Natural killer cell (primary cell): Measurements from ENCODE around the gene OR56B1. TPM values are rescaled to one million over a fixed set of nuclear protein-coding genes. Genes with fewer than 3 reads are reported as not detected.

Experiments
- ATAC-seq, 3 donors: fragments of 150-1000 bp in 2 of 3; fragments of 200-7000 bp in 1 of 3; cut with Tn5 transposase; 1 replicate in 1 of 3; 2 replicates in 2 of 3; pipeline ENCODE4 v1.10.0; 2021; ENCODE audit warnings: mild to moderate bottlenecking in 2 of 3, moderate library complexity in 2 of 3
- DNase-seq, 2 donors: peaks; one replicate each; pipeline versions ENCODE4 v3.0.0 to v3.0.0-alpha.2; 2013 to 2021; ENCODE audit warnings: mixed read lengths in 1 of 2
- H3K27ac ChIP-seq: one replicate; pipeline ENCODE4 v1.5.1; 2013; ENCODE audit warnings: mild to moderate bottlenecking, low read length
- H3K27me3 ChIP-seq: one replicate; pipeline ENCODE4 v1.6.1; 2013; ENCODE audit warnings: low read length; ENCODE audit not compliant: control insufficient read depth, insufficient read depth
- H3K36me3 ChIP-seq: one replicate; pipeline ENCODE4 v1.6.1; 2013; ENCODE audit warnings: low read length; ENCODE audit not compliant: control insufficient read depth, insufficient read depth
- H3K4me1 ChIP-seq: one replicate; pipeline ENCODE4 v1.6.1; 2013; ENCODE audit warnings: low read length; ENCODE audit not compliant: control insufficient read depth, insufficient read depth
- H3K4me3 ChIP-seq: one replicate; pipeline ENCODE4 v1.5.1; 2013; ENCODE audit warnings: low read length
- H3K9me3 ChIP-seq: one replicate; pipeline ENCODE4 v1.6.1; 2013; ENCODE audit warnings: low read length; ENCODE audit not compliant: control insufficient read depth, insufficient read depth
- H3K27ac Mint-ChIP-seq, 2 donors: one replicate each; pipeline ENCODE4 v1.8.0; 2022; ENCODE audit warnings: mild to moderate bottlenecking in 2 of 2, mixed read lengths in 2 of 2, moderate library complexity in 1 of 2
- H3K27me3 Mint-ChIP-seq, 2 donors: one replicate each; pipeline ENCODE4 v1.8.0; 2022; ENCODE audit warnings: low read depth in 2 of 2, mixed read lengths in 2 of 2
- H3K36me3 Mint-ChIP-seq: one replicate; pipeline ENCODE4 v1.8.0; 2022; ENCODE audit warnings: mixed read lengths
- H3K4me1 Mint-ChIP-seq, 2 donors: one replicate each; pipeline ENCODE4 v1.8.0; 2022; ENCODE audit warnings: mixed read lengths in 2 of 2
- H3K4me3 Mint-ChIP-seq: one replicate; pipeline ENCODE4 v1.8.0; 2022; ENCODE audit warnings: mild to moderate bottlenecking, moderate library complexity, mixed read lengths
- H3K9me3 Mint-ChIP-seq, 2 donors: one replicate each; pipeline ENCODE4 v1.8.0; 2022; ENCODE audit warnings: mixed read lengths in 2 of 2
- CTCF ChIP-seq: fragments of 200-600 bp; IDR thresholded peaks from one replicate; pipeline ENCODE4 v1.8.0; 2022; ENCODE audit warnings: antibody characterized with exemption
- WGBS: methylation state at CpG from one replicate; pipeline ENCODE4 v1.1.7; 2013; ENCODE audit warnings: missing lambda C conversion rate; ENCODE audit not compliant: insufficient coverage; 5-methylcytosine and 5-hydroxymethylcytosine counted together
- intact Hi-C: fragments of 100-400 bp; cut with micrococcal nuclease; formaldehyde crosslinking; loops from one replicate; pipeline ENCODE4 v1.14.2; 2022
- total RNA-seq, 4 donors: library from RNA; stranded (reverse); fragments of 120-200 nt in 1 of 4; gene quantifications; one replicate each; pipeline versions ENCODE4 v1.2.3 to v1.2.4, GENCODE V29; 2013 to 2022

The OR56B1 gene
- total RNA-seq, 3 donors from 2014 or later (not counting 1 experiment from before 2014, with no cell fraction given) = 0.18 to 0.93 (median 0.42) TPM

GRCh38 chr11:5746614-5747013 is 10.4 kb downstream of the OR56B1 start:
- H3K4me3 Mint-ChIP-seq = no peak overlapping the region
- TF ChIP-seq CTCF = no peak
- H3K4me1 Mint-ChIP-seq = no peaks in the 10 kb centered on the region
- Histone ChIP-seq H3K9me3 (peaks cover 2% of the 10 kb centered on the region), H3K4me3 (no peak overlapping the region), H3K36me3 (no peaks in the 10 kb centered on the region), H3K27me3 (peaks cover 2% of the 10 kb centered on the region), H3K4me1 (no peaks in the 10 kb centered on the region), H3K27ac (no peak overlapping the region)
- peaks cover 8 to 45% of the 10 kb centered on the region in 2 donors for H3K27me3 Mint-ChIP-seq
- intact Hi-C loops = no loop called here
- 88% methylated on average over 2 of the region's 3 CpGs for WGBS
- DNase-seq (no peak), ATAC-seq (no peak)
- no peak overlapping the region for H3K27ac Mint-ChIP-seq
- peaks cover 5 to 6% of the 10 kb centered on the region in 2 donors for H3K9me3 Mint-ChIP-seq
- peaks cover 16% of the 10 kb centered on the region for H3K36me3 Mint-ChIP-seq

GRCh38 chr11:5749836-5750235 is 13.6 kb downstream of the OR56B1 start:
- intact Hi-C loops = no loop called here
- no peaks in the 10 kb centered on the region for H3K9me3 ChIP-seq
- Mint-ChIP-seq H3K36me3 (no peaks in the 10 kb centered on the region), H3K4me1 (no peaks in the 10 kb centered on the region), H3K9me3 (no peaks in the 10 kb centered on the region), H3K27me3 (peaks cover 5 to 28% of the 10 kb centered on the region in 2 donors), H3K4me3 (no peak overlapping the region), H3K27ac (no peak overlapping the region)
- WGBS = 100% methylated on average over 1 of the region's 3 CpGs
- no peaks in the 10 kb centered on the region for H3K36me3 ChIP-seq
- H3K27ac ChIP-seq = no peak overlapping the region
- H3K4me1 ChIP-seq = no peaks in the 10 kb centered on the region
- no peak for DNase-seq
- no peaks in the 10 kb centered on the region for H3K27me3 ChIP-seq
- TF ChIP-seq CTCF = no peak
- no peak overlapping the region for H3K4me3 ChIP-seq
- ATAC-seq = no peak

GRCh38 chr11:5753943-5754342 is 17.7 kb downstream of the OR56B1 start, which contains the start of gene OR52N4:
OR52N4 (plus strand) TSS chr11:5754243; CDS start chr11:5754741, 498 bp downstream.
- DNase-seq = no peak
- Histone ChIP-seq H3K9me3 (no peaks in the 10 kb centered on the region), H3K4me3 (no peak within 1 kb of the TSS), H3K4me1 (no peaks in the 10 kb centered on the region), H3K27ac (no peak within 1 kb of the TSS), H3K27me3 (no peaks in the 10 kb centered on the region), H3K36me3 (no peaks in the 10 kb centered on the region)
- Mint-ChIP-seq H3K4me1 (no peaks in the 10 kb centered on the region), H3K27me3 (peaks cover 9 to 35% of the 10 kb centered on the region in 2 donors), H3K4me3 (no peak within 1 kb of the TSS), H3K27ac (no peak within 1 kb of the TSS), H3K9me3 (no peaks in the 10 kb centered on the region), H3K36me3 (no peaks in the 10 kb centered on the region)
- intact Hi-C loops = no loop called here
- ATAC-seq = no peak
- WGBS = no CpG with 5 or more reads among the region's 1 CpG
- TF ChIP-seq CTCF = no peak

- H3K4me1 ChIP-seq = no peaks in the 10 kb centered on the region
- no peaks in the 10 kb centered on the region for H3K27me3 ChIP-seq
- 69% methylated on average over 1 of the region's 1 CpG for WGBS
- no peak overlapping the region for H3K4me3 Mint-ChIP-seq
- H3K9me3 ChIP-seq = no peaks in the 10 kb centered on the region
- H3K36me3 ChIP-seq = no peaks in the 10 kb centered on the region
- no peak for DNase-seq
- ATAC-seq = no peak
- H3K27ac Mint-ChIP-seq = no peak overlapping the region
- H3K9me3 Mint-ChIP-seq = no peaks in the 10 kb centered on the region
- no peak overlapping the region for H3K27ac ChIP-seq
- H3K4me1 Mint-ChIP-seq = no peaks in the 10 kb centered on the region
- no peaks in the 10 kb centered on the region for H3K36me3 Mint-ChIP-seq
- no peak overlapping the region for H3K4me3 ChIP-seq
- no peak for TF ChIP-seq CTCF
- intact Hi-C loops = no loop called here
- H3K27me3 Mint-ChIP-seq = peaks cover 1 to 3% of the 10 kb centered on the region in 2 donors
Measured at GRCh38 chr11:5767056-5767455, 30.8 kb downstream of the OR56B1 start.
